GM13977 (cell line): Measurements from ENCODE around the gene GABRA5.

Experiments used
- DNase-seq: peaks from one replicate; pipeline ENCODE4 v3.0.0; 2012; ENCODE audit warnings: low spot score
- CTCF ChIP-seq: IDR thresholded peaks from 2 replicates; pipeline ENCODE4 v1.5.1; 2012; ENCODE audit warnings: mild to moderate bottlenecking, control low read depth; ENCODE audit not compliant: insufficient read depth; ENCODE audit errors: extremely low read depth, missing control alignments
- in situ Hi-C: fragments of 300-500 bp; cut with MboI; formaldehyde crosslinking; loops from one replicate; pipeline ENCODE4 v1.12.0; 2022; ENCODE audit warnings: low sequenced_read_pairs, low pct_unique_long_range_greater_than_20kb, mixed read lengths, inconsistent platforms; ENCODE audit not compliant: unreplicated experiment

The GABRA5 gene

GRCh38 chr15:26935322-26935721 is 68.5 kb downstream of the GABRA5 start:
- no peak for DNase-seq
- no peak for TF ChIP-seq CTCF
- in situ Hi-C loops = no loop called here

- TF ChIP-seq CTCF = no peak
- in situ Hi-C loops = no loop called here
- no peak for DNase-seq
Measured at GRCh38 chr15:26936502-26936901, 69.6 kb downstream of the GABRA5 start.

- no peak for DNase-seq
- in situ Hi-C loops = no loop called here
- no peak for TF ChIP-seq CTCF
Measured at GRCh38 chr15:26937134-26937533, 70.3 kb downstream of the GABRA5 start.

GRCh38 chr15:26939398-26939797 is 72.5 kb downstream of the GABRA5 start:
- no peak for DNase-seq
- no peak for TF ChIP-seq CTCF
- in situ Hi-C loops = no loop called here

GRCh38 chr15:26941489-26941888 is 74.6 kb downstream of the GABRA5 start:
- no peak for TF ChIP-seq CTCF
- in situ Hi-C loops = no loop called here

GRCh38 chr15:26943866-26944265 is 77.0 kb downstream of the GABRA5 start:
- in situ Hi-C loops = no loop called here
- no peak for TF ChIP-seq CTCF
- DNase-seq = no peak

More at GRCh38 chr15:26941489-26941888, 74.6 kb downstream of the GABRA5 start:
- no peak for DNase-seq

- in situ Hi-C loops = no loop called here
- DNase-seq = no peak
- no peak for TF ChIP-seq CTCF
Measured at GRCh38 chr15:26945046-26945445, 78.2 kb downstream of the GABRA5 start.
